ENCODE data around the gene ANO3.

DNA sequence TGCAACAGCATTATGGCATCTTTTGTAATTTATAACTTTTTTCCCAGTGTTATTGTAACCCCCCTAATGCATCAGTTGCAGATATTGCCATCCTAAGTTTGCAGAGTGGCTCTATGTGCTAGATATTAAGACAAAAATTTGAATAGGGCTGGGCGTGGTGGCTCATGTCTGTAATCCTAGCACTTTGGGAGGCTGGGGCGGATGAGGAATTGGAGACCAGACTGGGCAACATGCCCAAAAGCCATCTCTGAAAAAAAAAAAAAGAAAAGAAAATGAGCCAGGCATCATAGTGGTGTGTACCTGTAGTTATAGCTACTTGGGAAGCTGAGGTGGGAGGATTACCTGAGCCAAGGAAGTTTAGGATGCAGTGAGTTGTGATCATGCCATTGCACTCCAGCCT is 290.3 kb downstream of the ANO3 start:
- TF ChIP-seq POLR2A (IDR thresholded peaks at IDR 0.05; ENCODE audit: low read length) = no peak
- no peak for TF ChIP-seq GATA1 (IDR thresholded peaks at IDR 0.05; ENCODE audit: low read depth, low read length)
